Tibial nerve (tissue), 4 donors: ENCODE data around the gene MBOAT2. TPM values are rescaled to one million over a fixed set of nuclear protein-coding genes. Genes with fewer than 3 reads are reported as not detected.

Experiments used
- DNase-seq, 2 donors: peaks; one replicate each; pipeline ENCODE4 v3.0.0-alpha.2; 2019; ENCODE audit warnings: low spot score in 2 of 2
- H3K27ac ChIP-seq, 4 donors: fragments of 200-600 bp; sonication (generic) in 3 of 4; one replicate each; pipeline ENCODE4 v1.5.1; 2017 to 2019; ENCODE audit warnings: mild to moderate bottlenecking in 1 of 4
- H3K27me3 ChIP-seq, 2 donors: fragments of 200-600 bp; sonication (generic) in 1 of 2; one replicate each; pipeline versions ENCODE4 v1.5.1 to v1.6.0; 2017 to 2019
- H3K36me3 ChIP-seq, 3 donors: fragments of 200-600 bp; sonication (generic); one replicate each; pipeline ENCODE4 v1.5.1; 2018 to 2019
- H3K4me1 ChIP-seq, 4 donors: fragments of 200-600 bp; sonication (generic) in 3 of 4; one replicate each; pipeline ENCODE4 v1.5.1; 2017 to 2019
- H3K4me3 ChIP-seq, 4 donors: fragments of 200-600 bp; sonication (generic) in 3 of 4; one replicate each; pipeline ENCODE4 v1.5.1; 2017 to 2019; ENCODE audit warnings: mild to moderate bottlenecking in 1 of 4, moderate library complexity in 1 of 4
- H3K9me3 ChIP-seq, 4 donors: fragments of 200-600 bp; sonication (generic) in 3 of 4; one replicate each; pipeline ENCODE4 v1.5.1; 2017 to 2019
- CTCF ChIP-seq, 5 experiments: fragments of 200-600 bp in 3 of 5; fragments of 450-650 bp in 2 of 5; sonication (generic) in 3 of 5; IDR thresholded peaks; one replicate each; pipeline ENCODE4 v1.5.1; 2016 to 2019; ENCODE audit warnings: antibody characterized with exemption in 5 of 5, mild to moderate bottlenecking in 3 of 5, moderate library complexity in 2 of 5
- EP300 ChIP-seq, 2 donors: sonication (generic); formaldehyde crosslinking; IDR thresholded peaks; one replicate each; pipeline ENCODE4 v1.6.1; 2017; ENCODE audit warnings: antibody characterized with exemption in 2 of 2, mild to moderate bottlenecking in 1 of 2
- POLR2A ChIP-seq, 2 donors: fragments of 450-650 bp; IDR thresholded peaks; one replicate each; pipeline ENCODE4 v1.6.1; 2017; ENCODE audit warnings: antibody characterized with exemption in 2 of 2, mild to moderate bottlenecking in 2 of 2, moderate library complexity in 2 of 2
- WGBS, 2 donors: methylation state at CpG; one replicate each; pipeline ENCODE4 v1.1.5; 2018; 5-methylcytosine and 5-hydroxymethylcytosine counted together
- total RNA-seq, 4 donors: library from RNA; depleted of rRNA; stranded (reverse); fragments of >200 nt; gene quantifications; one replicate each; pipeline ENCODE4 v1.1.0, GENCODE V29; 2016

The MBOAT2 gene
- total RNA-seq, 4 donors from 2014 or later, result 23.7 to 56.2 (median 45.5) TPM

- Histone ChIP-seq H3K9me3 (no peaks in the 10 kb centered on the region), H3K27ac (no peak overlapping the region), H3K27me3 (no peaks in the 10 kb centered on the region), H3K4me3 (no peak overlapping the region), H3K4me1 (peaks cover 0 to 9% (median 0%) of the 10 kb centered on the region in 4 donors), H3K36me3 (no peaks in the 10 kb centered on the region)
- WGBS, 2 donors, result 79 to 82% methylated on average over 6 of the region's 6 CpGs
- TF ChIP-seq EP300 (IDR thresholded peaks at IDR 0.05) (no peak), CTCF (IDR thresholded peaks at IDR 0.05) (no peak), POLR2A (IDR thresholded peaks at IDR 0.05) (no peak)
- no peak for DNase-seq
Measured at GRCh38 chr2:9017411-9017810, 13.9 kb upstream of the MBOAT2 start.

- 96 to 97% methylated on average over 3 of the region's 3 CpGs for WGBS, 2 donors
- no peaks in the 10 kb centered on the region for H3K27me3 ChIP-seq
- H3K27ac ChIP-seq, result no peak overlapping the region
- no peak overlapping the region for H3K4me3 ChIP-seq
- DNase-seq, result no peak
- no peak for TF ChIP-seq POLR2A (IDR thresholded peaks at IDR 0.05)
- no peak for TF ChIP-seq CTCF (IDR thresholded peaks at IDR 0.05)
- no peak for TF ChIP-seq EP300 (IDR thresholded peaks at IDR 0.05)
- peaks cover 0 to 12% (median 0%) of the 10 kb centered on the region in 4 donors for H3K4me1 ChIP-seq
- H3K36me3 ChIP-seq, result no peaks in the 10 kb centered on the region
- no peaks in the 10 kb centered on the region for H3K9me3 ChIP-seq
Measured at GRCh38 chr2:9015998-9016397, 12.5 kb upstream of the MBOAT2 start.

GRCh38 chr2:9013403-9013802, 9.9 kb upstream of the MBOAT2 start:
- Histone ChIP-seq H3K36me3 (no peaks in the 10 kb centered on the region), H3K4me1 (peaks cover 0 to 10% (median 2%) of the 10 kb centered on the region in 4 donors), H3K27me3 (no peaks in the 10 kb centered on the region), H3K4me3 (no peak overlapping the region), H3K27ac (no peak overlapping the region), H3K9me3 (no peaks in the 10 kb centered on the region)
- TF ChIP-seq POLR2A (IDR thresholded peaks at IDR 0.05), result no peak
- TF ChIP-seq CTCF (IDR thresholded peaks at IDR 0.05), result no peak
- no peak for TF ChIP-seq EP300 (IDR thresholded peaks at IDR 0.05)
- WGBS, 2 donors, result 97 to 100% methylated on average over 1 of the region's 1 CpG
- DNase-seq, result no peak

- H3K9me3 ChIP-seq, result no peaks in the 10 kb centered on the region
- H3K27ac ChIP-seq, result no peak overlapping the region
- DNase-seq, result no peak
- 18 to 26% methylated on average over 1 of the region's 1 CpG for WGBS, 2 donors
- peaks cover 0 to 7% (median 2%) of the 10 kb centered on the region in 4 donors for H3K4me1 ChIP-seq
- H3K27me3 ChIP-seq, result no peaks in the 10 kb centered on the region
- TF ChIP-seq EP300 (IDR thresholded peaks at IDR 0.05), result no peak
- no peak for TF ChIP-seq CTCF (IDR thresholded peaks at IDR 0.05)
- no peak for TF ChIP-seq POLR2A (IDR thresholded peaks at IDR 0.05)
- H3K36me3 ChIP-seq, result no peaks in the 10 kb centered on the region
- no peak overlapping the region for H3K4me3 ChIP-seq
Measured at GRCh38 chr2:9010866-9011265, 7.4 kb upstream of the MBOAT2 start.

GRCh38 chr2:9008951-9009664, 5.6 kb upstream of the MBOAT2 start:
- TF ChIP-seq EP300 (IDR thresholded peaks at IDR 0.05), result peak in 1 of 2 donors; percentile 16
- TF ChIP-seq POLR2A (IDR thresholded peaks at IDR 0.05), result no peak
- no peak overlapping the region for H3K4me3 ChIP-seq
- peak overlapping the region in 3 of 4 donors; percentile 50 to 75 (median 52) for H3K27ac ChIP-seq
- WGBS, 2 donors, result 37 to 48% methylated on average over 1 of the region's 1 CpG
- peaks cover 0 to 13% (median 4%) of the 10 kb centered on the region in 4 donors for H3K4me1 ChIP-seq
- H3K27me3 ChIP-seq, result no peaks in the 10 kb centered on the region
- H3K9me3 ChIP-seq, result no peaks in the 10 kb centered on the region
- no peak for DNase-seq
- no peaks in the 10 kb centered on the region for H3K36me3 ChIP-seq
